GM12878 (cell line): Measurements from ENCODE around the gene DOCK2. TPM values are rescaled to one million over a fixed set of nuclear protein-coding genes. Genes with fewer than 3 reads are reported as not detected.

Source experiments
- ATAC-seq: fragments of 200-7000 bp; cut with Tn5 transposase; 3 replicates; pipeline ENCODE4 v1.9.1; 2020; ENCODE audit warnings: mild to moderate bottlenecking, moderate library complexity
- BruUV-seq: library from RNA; stranded (reverse); fragments of 400-500 nt; replicated peaks from 2 replicates; lab custom pipeline; 2021; lab: Mats Ljungman, UMichigan
- CTCF ChIA-PET: fragments of 300-600 bp; sonication (Branson Sonifier 250); formaldehyde crosslinking; extraction: SDS; loops from one replicate; lab custom pipeline; 2021; ENCODE audit warnings: inconsistent platforms; lab: Yijun Ruan, JAX
- POLR2A ChIA-PET: fragments of 350-600 bp; formaldehyde crosslinking; extraction: SDS; loops from one replicate; lab custom pipeline; 2021; ENCODE audit warnings: inconsistent platforms; lab: Charles Lee
- RAD21 ChIA-PET: fragments of 300-600 bp; sonication (Branson Sonifier 250); formaldehyde crosslinking; loops from one replicate; lab custom pipeline; 2023; ENCODE audit warnings: antibody characterized with exemption; ENCODE audit not compliant: unreplicated experiment; lab: Charles Lee
- SMC1A ChIA-PET: fragments of 300-600 bp; sonication (Branson Sonifier 250); formaldehyde crosslinking; loops from one replicate; lab custom pipeline; 2023; ENCODE audit not compliant: unreplicated experiment, uncharacterized antibody; lab: Charles Lee
- DNase-seq: peaks from one replicate; pipeline ENCODE4 v3.0.0-alpha.2; 2011; ENCODE audit warnings: low read depth, low spot score
- FAIRE-seq: peaks from 3 replicates; lab custom pipeline; 2011; peaks lifted over from hg19 to GRCh38; lab: Jason Lieb, UNC
- H2AFZ ChIP-seq: 2 replicates; pipeline ENCODE4 v1.6.0; 2011; ENCODE audit warnings: low read depth, low read length, control low read depth; ENCODE audit not compliant: control insufficient read depth
- H3K27ac ChIP-seq: 2 replicates; pipeline ENCODE4 v1.5.1; 2011; ENCODE audit warnings: control low read depth; ENCODE audit not compliant: control insufficient read depth, insufficient read depth
- H3K27me3 ChIP-seq, 2 experiments: replicated peaks in 1 of 2; 2 replicates each; pipeline versions ENCODE4 v1.6.0 to v1.6.1; 2011; ENCODE audit warnings: low read length in 1 of 2; ENCODE audit not compliant: control insufficient read depth in 2 of 2, insufficient read depth in 2 of 2
- H3K36me3 ChIP-seq, 2 experiments: 2 replicates each; pipeline ENCODE4 v1.5.1; 2011; ENCODE audit warnings: low read length in 1 of 2; ENCODE audit not compliant: control insufficient read depth in 2 of 2, insufficient read depth in 2 of 2
- H3K4me1 ChIP-seq: 2 replicates; pipeline ENCODE4 v1.6.1; 2011; ENCODE audit warnings: mild to moderate bottlenecking, low read length, moderate library complexity, mixed read lengths; ENCODE audit not compliant: control insufficient read depth, insufficient read depth
- H3K4me2 ChIP-seq: 2 replicates; pipeline ENCODE4 v1.6.0; 2011; ENCODE audit warnings: control low read depth; ENCODE audit not compliant: control insufficient read depth, insufficient read depth
- H3K4me3 ChIP-seq: fragments of 200-600 bp; sonication (generic); 2 replicates; pipeline ENCODE4 v1.5.1; 2016
- H3K79me2 ChIP-seq: 2 replicates; pipeline ENCODE4 v1.6.0; 2011; ENCODE audit warnings: low read length; ENCODE audit not compliant: control insufficient read depth, insufficient read depth
- H3K9ac ChIP-seq: 2 replicates; pipeline ENCODE4 v1.8.0; 2011; ENCODE audit warnings: low read length, control low read depth, mixed read lengths; ENCODE audit not compliant: control insufficient read depth, insufficient read depth
- H3K9me3 ChIP-seq: replicated peaks from 3 replicates; pipeline ENCODE4 v1.5.1; 2011; ENCODE audit warnings: mild to moderate bottlenecking, low read length; ENCODE audit not compliant: control insufficient read depth, insufficient read depth
- H4K20me1 ChIP-seq: 2 replicates; pipeline ENCODE4 v1.6.0; 2011; ENCODE audit not compliant: control insufficient read depth, insufficient read depth
- BMI1 ChIP-seq: fragments of 450-650 bp; IDR thresholded peaks from 2 replicates; pipeline ENCODE4 v1.6.1; 2016; ENCODE audit warnings: mild to moderate bottlenecking, moderate library complexity, borderline replicate concordance
- CBFB ChIP-seq: IDR thresholded peaks from 2 replicates; pipeline ENCODE4 v1.6.1; 2016; ENCODE audit warnings: antibody characterized with exemption, low read depth
- ESRRA ChIP-seq: IDR thresholded peaks from 2 replicates; pipeline ENCODE4 v1.6.1; 2012; ENCODE audit warnings: mild to moderate bottlenecking, low read length, improper control_type of control experiment
- MAX ChIP-seq: IDR thresholded peaks from 2 replicates; pipeline ENCODE4 v1.6.1; 2012; ENCODE audit warnings: low read depth, low read length, improper control_type of control experiment
- NFXL1 ChIP-seq: fragments of 450-650 bp; IDR thresholded peaks from 2 replicates; pipeline ENCODE4 v1.6.1; 2017; ENCODE audit warnings: antibody characterized with exemption, mild to moderate bottlenecking, borderline replicate concordance
- NR2C2 ChIP-seq: IDR thresholded peaks from 2 replicates; pipeline ENCODE4 v1.6.1; 2011; ENCODE audit warnings: borderline replicate concordance, low read depth; ENCODE audit not compliant: control insufficient read depth, insufficient read length
- PML ChIP-seq: IDR thresholded peaks from 2 replicates; pipeline ENCODE4 v1.6.1; 2012; ENCODE audit warnings: low read length, inconsistent platforms
- RBBP5 ChIP-seq: fragments of 200-600 bp; sonication (generic); conservative IDR thresholded peaks from 2 replicates; pipeline ENCODE4 v1.6.1; 2016
- SMAD5 ChIP-seq: IDR thresholded peaks from 2 replicates; pipeline ENCODE4 v1.6.1; 2016; ENCODE audit warnings: antibody characterized with exemption, low read depth
- SP1 ChIP-seq: IDR thresholded peaks from one replicate; pipeline ENCODE4 v1.6.1; 2011; ENCODE audit warnings: low read depth, low read length
- SREBF1 ChIP-seq: IDR thresholded peaks from 2 replicates; pipeline ENCODE4 v1.6.1; 2012; ENCODE audit warnings: mild to moderate bottlenecking, low read length
- SRF ChIP-seq, 2 experiments: IDR thresholded peaks; 2 replicates each; pipeline ENCODE4 v1.6.1; 2011; ENCODE audit warnings: low read depth in 2 of 2, low read length in 2 of 2, mild to moderate bottlenecking in 1 of 2, moderate library complexity in 1 of 2
- STAT3 ChIP-seq: IDR thresholded peaks from 2 replicates; pipeline ENCODE4 v1.6.1; 2011; ENCODE audit warnings: low read depth, low read length, improper control_type of control experiment
- TBL1XR1 ChIP-seq: IDR thresholded peaks from 2 replicates; pipeline ENCODE4 v1.6.1; 2012; ENCODE audit warnings: low read depth, low read length, improper control_type of control experiment
- YBX1 ChIP-seq: fragments of 450-650 bp; IDR thresholded peaks from 2 replicates; pipeline ENCODE4 v1.6.1; 2016; ENCODE audit warnings: antibody characterized with exemption
- ZBTB11 ChIP-seq: fragments of 450-650 bp; formaldehyde crosslinking; IDR thresholded peaks from 2 replicates; pipeline ENCODE4 v1.5.0; 2022; ENCODE audit warnings: mild to moderate bottlenecking, missing genetic modification characterization
- ZBTB33 ChIP-seq: fragments of 450-650 bp; IDR thresholded peaks from 2 replicates; pipeline ENCODE4 v1.6.1; 2017; ENCODE audit warnings: mild to moderate bottlenecking
- WGBS: methylation state at CpG from one replicate; pipeline ENCODE4 v1.1.6; 2016; ENCODE audit warnings: low lambda C conversion rate; ENCODE audit not compliant: insufficient replicate concordance, insufficient coverage; ENCODE audit errors: missing lambda C conversion rate; 5-methylcytosine and 5-hydroxymethylcytosine counted together
- in situ Hi-C: fragments of 300-500 bp; cut with MboI; formaldehyde crosslinking; loops from 9 replicates; pipeline ENCODE4 v1.14.3; 2018; ENCODE audit warnings: mixed read lengths
- intact Hi-C: fragments of 100-400 bp; cut with micrococcal nuclease; formaldehyde crosslinking; loops from one replicate; pipeline ENCODE4 v1.14.2; 2022; ENCODE audit not compliant: unreplicated experiment
- polyA plus RNA-seq, 11 experiments: library from polyadenylated mRNA; depleted of rRNA in 4 of 11; unstranded in 6 of 11; stranded (reverse) in 5 of 11; fragments of >200 nt; fragmentation: Nextera tagmentation in 4 of 11; fragmentation: Illumina TruSeq in 1 of 11; extraction: Ambion mirVana in 4 of 11; extraction: Trizol in 1 of 11; gene quantifications; 1 replicate in 1 of 11; 2 replicates in 10 of 11; pipeline versions ENCODE4 v1.2.1 to v1.2.3, GENCODE V29; 2011 to 2016; ENCODE audit warnings: inconsistent platforms in 2 of 11, missing spikeins in 2 of 11, low read depth in 1 of 11
- total RNA-seq, 4 experiments: library from RNA; depleted of rRNA in 3 of 4; stranded (reverse); fragments of >200 nt in 3 of 4; fragmentation: Illumina TruSeq in 1 of 4; extraction: Trizol in 1 of 4; gene quantifications; 2 replicates each; pipeline versions ENCODE4 v1.2.1 to v1.2.3, GENCODE V29; 2013 to 2021
- TF ChIP-seq, protein P1 (sequence below): fragments of 450-650 bp; IDR thresholded peaks from 2 replicates; pipeline ENCODE4 v1.6.1; 2018; ENCODE audit warnings: mild to moderate bottlenecking, low read depth, moderate library complexity; ENCODE audit not compliant: partially characterized antibody

DOCK2 gene
- total and polyA plus RNA-seq, 10 of the 15 experiments (the other 5 are each of a cell fraction or from before 2014, with no cell fraction given) = 34.2 to 192 (median 118) TPM

DNA sequence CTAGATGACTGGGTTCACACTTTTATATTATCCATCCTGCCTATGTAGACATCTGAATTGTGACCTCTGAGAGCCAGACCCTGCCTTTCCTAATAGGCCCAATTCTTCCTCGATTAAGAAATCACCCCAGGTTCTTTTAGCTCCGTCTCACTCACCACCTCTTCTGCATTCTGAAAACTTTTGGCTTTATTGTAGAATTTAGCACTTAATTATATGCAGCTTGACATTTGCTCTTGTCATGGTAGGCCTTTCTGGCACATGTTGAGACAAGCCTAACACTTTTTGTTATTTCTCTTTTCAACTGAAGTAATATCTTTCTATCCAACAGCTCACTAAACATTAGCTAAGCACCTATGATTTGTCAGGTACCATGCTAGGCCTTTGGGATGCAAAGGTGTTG lies 180.0 kb downstream of the DOCK2 start:
- intact Hi-C loops = no loop called here
- no peak overlapping the region for H2AFZ ChIP-seq
- CTCF ChIA-PET = interaction anchor here (0.8 to 1.8 kb wide), 2 partner anchors 10 to 164 kb away, joined by 3 to 6 read pairs; no protein-coding TSS in a partner anchor
- FAIRE-seq = no peak
- no peaks in the 10 kb centered on the region; the same call in 1 of the 2 replicates for H3K79me2 ChIP-seq
- H3K36me3 ChIP-seq = peaks cover 22 to 54% of the 10 kb centered on the region in 2 experiments
- 95% methylated on average over 2 of the region's 2 CpGs for WGBS
- in situ Hi-C loops = no loop called here
- SMC1A ChIA-PET = interaction anchor here (2.9 kb wide), 1 partner anchor 11 kb away, joined by 16 read pairs; no protein-coding TSS in a partner anchor
- no peak overlapping the region for H3K4me2 ChIP-seq
- ATAC-seq = no peak
- H3K9ac ChIP-seq = no peak overlapping the region
- BruUV-seq = no TSS peak
- H4K20me1 ChIP-seq = no peaks in the 10 kb centered on the region
- H3K27ac ChIP-seq = no peak overlapping the region
- RAD21 ChIA-PET = interaction anchor here (1.0 to 1.7 kb wide), 2 partner anchors 10 to 11 kb away, joined by 6 to 7 read pairs; no protein-coding TSS in a partner anchor
- H3K27me3 ChIP-seq = no peaks in the 10 kb centered on the region
- no peak overlapping the region for H3K4me3 ChIP-seq
- POLR2A ChIA-PET = no interaction called here
- H3K9me3 ChIP-seq = no peaks in the 10 kb centered on the region; the same call in 2 of the 3 replicates
- H3K4me1 ChIP-seq = no peaks in the 10 kb centered on the region
- DNase-seq = no peak
- no peak for TF ChIP-seq STAT3
- no peak for TF ChIP-seq MAX
- TF ChIP-seq PML = no peak
- TF ChIP-seq, protein P1, sequence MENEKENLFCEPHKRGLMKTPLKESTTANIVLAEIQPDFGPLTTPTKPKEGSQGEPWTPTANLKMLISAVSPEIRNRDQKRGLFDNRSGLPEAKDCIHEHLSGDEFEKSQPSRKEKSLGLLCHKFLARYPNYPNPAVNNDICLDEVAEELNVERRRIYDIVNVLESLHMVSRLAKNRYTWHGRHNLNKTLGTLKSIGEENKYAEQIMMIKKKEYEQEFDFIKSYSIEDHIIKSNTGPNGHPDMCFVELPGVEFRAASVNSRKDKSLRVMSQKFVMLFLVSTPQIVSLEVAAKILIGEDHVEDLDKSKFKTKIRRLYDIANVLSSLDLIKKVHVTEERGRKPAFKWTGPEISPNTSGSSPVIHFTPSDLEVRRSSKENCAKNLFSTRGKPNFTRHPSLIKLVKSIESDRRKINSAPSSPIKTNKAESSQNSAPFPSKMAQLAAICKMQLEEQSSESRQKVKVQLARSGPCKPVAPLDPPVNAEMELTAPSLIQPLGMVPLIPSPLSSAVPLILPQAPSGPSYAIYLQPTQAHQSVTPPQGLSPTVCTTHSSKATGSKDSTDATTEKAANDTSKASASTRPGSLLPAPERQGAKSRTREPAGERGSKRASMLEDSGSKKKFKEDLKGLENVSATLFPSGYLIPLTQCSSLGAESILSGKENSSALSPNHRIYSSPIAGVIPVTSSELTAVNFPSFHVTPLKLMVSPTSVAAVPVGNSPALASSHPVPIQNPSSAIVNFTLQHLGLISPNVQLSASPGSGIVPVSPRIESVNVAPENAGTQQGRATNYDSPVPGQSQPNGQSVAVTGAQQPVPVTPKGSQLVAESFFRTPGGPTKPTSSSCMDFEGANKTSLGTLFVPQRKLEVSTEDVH = no peak
- TF ChIP-seq NR2C2 = no peak
- no peak for TF ChIP-seq SREBF1
- TF ChIP-seq ESRRA = no peak
- no peak for TF ChIP-seq CBFB
- TF ChIP-seq TBL1XR1 = no peak
- TF ChIP-seq ZBTB33 = no peak
- no peak for TF ChIP-seq SRF (IDR thresholded peaks at IDR 0.05; ENCODE audit: low read depth in 2 of 2, low read length in 2 of 2)
- no peak for TF ChIP-seq RBBP5
- TF ChIP-seq SP1 = no peak
- TF ChIP-seq ZBTB11 (CRISPR knock-in tag) = no peak
- TF ChIP-seq SMAD5 = no peak
- TF ChIP-seq YBX1 = no peak
- TF ChIP-seq NFXL1 = no peak
- TF ChIP-seq BMI1 = no peak
